Measurements from ENCODE around the gene MYOM3. TPM values are rescaled to one million over a fixed set of nuclear protein-coding genes. Genes with fewer than 3 reads are reported as not detected.

The MYOM3 gene
- total and polyA plus RNA-seq, 8 donors = 0.06 to 0.52 (median 0.27) TPM; not detected in 1

- ATAC-seq (peak; percentile 12), DNase-seq (peak in 2 of 4 donors; percentile 23 to 67)
- H3K9me3 ChIP-seq = no peaks in the 10 kb centered on the region
- peaks cover 5 to 53% of the 10 kb centered on the region in 2 donors for H3K27me3 ChIP-seq
- no peaks in the 10 kb centered on the region for H3K36me3 ChIP-seq
- intact Hi-C loops (cut with DNase I) = no loop called here
- H3K27ac ChIP-seq = no peak overlapping the region
- H3K4me3 ChIP-seq = no peak overlapping the region
- no peak for TF ChIP-seq CTCF (IDR thresholded peaks at IDR 0.05)
- peaks cover 5 to 18% of the 10 kb centered on the region in 2 donors for H3K4me1 ChIP-seq
Observed at GRCh38 chr1:24151175-24151533, 39.2 kb upstream of the MYOM3 start.

DNA sequence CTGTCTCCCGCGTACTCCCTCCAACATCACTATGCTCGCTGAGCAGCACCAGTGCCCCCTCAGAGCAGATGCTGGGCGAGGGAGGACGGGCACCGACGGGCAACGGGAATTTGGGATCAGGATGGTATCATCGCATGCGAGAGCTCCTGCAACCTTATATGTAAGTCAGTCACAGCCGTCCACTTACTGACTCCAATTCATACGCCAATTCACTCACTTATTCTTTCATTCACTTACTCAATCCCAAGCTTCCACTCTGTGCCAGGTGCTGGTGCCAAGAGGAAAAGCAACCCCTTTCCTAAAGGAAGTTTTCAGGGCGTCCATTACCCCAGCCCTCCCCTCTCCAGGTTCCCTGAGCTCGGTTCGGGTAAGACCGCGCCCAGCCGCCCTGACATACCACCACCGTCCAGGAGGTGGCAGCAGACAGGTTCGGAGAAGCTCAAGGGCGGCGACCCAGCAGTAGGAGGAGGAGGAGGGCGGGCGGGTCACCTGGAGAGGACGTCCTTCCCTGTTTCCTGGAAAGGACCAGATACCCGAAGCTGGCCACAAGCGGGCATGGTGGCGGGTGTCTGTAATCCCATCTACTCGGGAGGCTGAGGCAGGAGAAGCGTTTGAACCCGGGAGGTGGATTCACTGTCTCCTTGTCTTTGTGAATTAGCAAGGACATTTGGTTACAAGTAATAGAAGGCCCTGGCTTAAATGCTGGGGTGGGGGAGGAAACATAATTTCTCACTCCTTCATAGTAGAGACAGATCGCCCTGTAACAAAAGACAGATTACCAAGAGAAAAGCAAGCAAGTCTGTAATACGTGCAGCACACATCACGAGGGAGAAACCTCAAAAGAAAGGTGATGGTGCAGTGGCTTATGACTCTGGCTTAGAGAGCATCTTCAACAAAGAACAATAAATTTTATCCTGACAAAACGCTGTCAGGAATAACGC, 38.6 kb upstream of the MYOM3 start:
- Histone ChIP-seq H3K27me3 (peaks cover 5 to 53% of the 10 kb centered on the region in 2 donors), H3K27ac (no peak overlapping the region), H3K4me1 (peaks cover 5 to 18% of the 10 kb centered on the region in 2 donors), H3K4me3 (no peak overlapping the region), H3K36me3 (no peaks in the 10 kb centered on the region), H3K9me3 (no peaks in the 10 kb centered on the region)
- DNase-seq = peak; percentile 72 to 97 (median 89)
- TF ChIP-seq CTCF (IDR thresholded peaks at IDR 0.05) = peak; percentile 86 to 93
- ATAC-seq = peak; percentile 99
- intact Hi-C loops (cut with DNase I) = no loop called here

GRCh38 chr1:24149866-24150233, 37.9 kb upstream of the MYOM3 start:
- TF ChIP-seq CTCF (IDR thresholded peaks at IDR 0.05) = no peak
- Histone ChIP-seq H3K27me3 (peaks cover 5 to 53% of the 10 kb centered on the region in 2 donors), H3K27ac (no peak overlapping the region), H3K9me3 (no peaks in the 10 kb centered on the region), H3K4me1 (peaks cover 5 to 18% of the 10 kb centered on the region in 2 donors), H3K4me3 (no peak overlapping the region), H3K36me3 (no peaks in the 10 kb centered on the region)
- intact Hi-C loops (cut with DNase I) = no loop called here
- ATAC-seq = peak; percentile 48
- peak in 1 of 4 donors; percentile 51 for DNase-seq

DNA sequence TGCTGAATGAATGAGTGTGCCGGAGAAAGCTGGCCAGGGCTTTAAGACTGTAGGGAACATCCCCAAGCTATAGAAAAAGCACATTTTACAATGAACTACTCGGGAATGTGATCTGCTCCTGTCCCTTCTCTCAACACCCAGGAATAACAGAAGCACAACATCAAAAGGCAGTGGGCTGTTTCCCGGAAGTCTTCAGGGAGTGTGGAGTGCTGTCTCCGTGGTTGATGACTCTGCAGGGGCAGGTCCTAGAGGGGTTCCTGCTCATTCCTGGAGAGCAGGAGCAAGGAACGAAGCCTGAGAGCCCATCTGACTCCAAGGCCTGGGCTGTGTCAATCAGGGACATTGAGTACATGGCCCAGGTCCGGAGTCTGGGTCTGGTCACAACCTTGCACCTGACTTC, 35.9 kb upstream of the MYOM3 start:
- no peak for DNase-seq

More for the DNA sequence above, 35.9 kb upstream of the MYOM3 start:
- Histone ChIP-seq H3K4me3 (no peak overlapping the region), H3K4me1 (peaks cover 5 to 18% of the 10 kb centered on the region in 2 donors), H3K27me3 (peaks cover 5 to 49% of the 10 kb centered on the region in 2 donors), H3K36me3 (no peaks in the 10 kb centered on the region), H3K9me3 (no peaks in the 10 kb centered on the region), H3K27ac (no peak overlapping the region)
- ATAC-seq = no peak
- no peak for TF ChIP-seq CTCF (IDR thresholded peaks at IDR 0.05)
- intact Hi-C loops (cut with DNase I) = no loop called here
